HFF-Myc (cell line): ENCODE measurements around the gene HOXB8.
A peak's percentile ranks its signal among the peaks of the same experiment; 100 is the strongest.

Experiments
- DNase-seq: peaks from one replicate; pipeline ENCODE4 v3.0.0-alpha.2; 2011; ENCODE audit warnings: low read depth; ENCODE audit errors: extremely low read depth
- H3K4me3 ChIP-seq: replicated peaks from 2 replicates; pipeline ENCODE4 v1.5.1; 2011; ENCODE audit warnings: low read depth, mild to moderate bottlenecking, control low read depth, low read length
- TF ChIP-seq, protein P1 (sequence below): IDR thresholded peaks from 2 replicates; pipeline ENCODE4 v1.5.1; 2012; ENCODE audit warnings: mild to moderate bottlenecking, low read depth, low read length, control low read depth; ENCODE audit errors: missing control alignments

Gene HOXB8

DNA sequence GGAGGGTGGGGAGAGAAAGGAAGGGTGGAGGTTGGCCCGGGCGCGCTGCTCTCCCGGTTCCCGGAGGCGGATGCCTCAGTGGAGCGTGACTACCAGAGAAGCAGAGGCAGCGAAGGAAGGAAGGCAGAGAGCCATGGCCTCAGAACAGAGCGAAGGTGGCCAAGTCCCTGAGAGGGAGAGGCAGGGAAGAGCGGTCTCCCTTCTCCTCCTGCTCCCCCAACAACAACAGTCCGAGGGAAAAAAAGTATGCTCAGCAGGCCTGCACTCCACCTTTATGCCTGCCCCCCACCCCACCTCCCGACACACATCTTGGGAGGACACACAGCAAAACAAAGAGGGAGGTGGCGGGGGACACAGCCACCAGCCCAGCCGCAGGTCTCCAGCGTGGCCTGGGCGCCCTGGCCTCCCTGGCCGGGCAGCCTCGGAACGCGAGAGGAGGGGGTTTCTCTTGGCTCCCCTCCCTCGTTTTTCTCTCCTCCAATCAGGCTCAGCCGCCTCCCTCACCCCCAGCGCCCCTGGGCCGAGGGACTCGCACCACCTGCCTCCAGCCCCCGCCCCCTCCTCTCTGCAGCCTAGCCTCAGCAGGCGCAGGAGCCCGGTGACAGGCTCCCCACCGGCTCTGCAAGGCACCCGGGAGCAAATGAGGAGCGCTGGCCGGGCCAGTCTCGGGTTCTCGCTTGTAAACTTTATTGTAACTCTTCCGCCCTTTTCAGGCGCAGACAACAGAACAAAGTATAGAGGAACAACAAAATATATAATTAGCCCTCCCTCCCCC lies 3.2 kb downstream of the HOXB8 start:
- H3K4me3 ChIP-seq: no peak overlapping the region
- TF ChIP-seq, protein P1, sequence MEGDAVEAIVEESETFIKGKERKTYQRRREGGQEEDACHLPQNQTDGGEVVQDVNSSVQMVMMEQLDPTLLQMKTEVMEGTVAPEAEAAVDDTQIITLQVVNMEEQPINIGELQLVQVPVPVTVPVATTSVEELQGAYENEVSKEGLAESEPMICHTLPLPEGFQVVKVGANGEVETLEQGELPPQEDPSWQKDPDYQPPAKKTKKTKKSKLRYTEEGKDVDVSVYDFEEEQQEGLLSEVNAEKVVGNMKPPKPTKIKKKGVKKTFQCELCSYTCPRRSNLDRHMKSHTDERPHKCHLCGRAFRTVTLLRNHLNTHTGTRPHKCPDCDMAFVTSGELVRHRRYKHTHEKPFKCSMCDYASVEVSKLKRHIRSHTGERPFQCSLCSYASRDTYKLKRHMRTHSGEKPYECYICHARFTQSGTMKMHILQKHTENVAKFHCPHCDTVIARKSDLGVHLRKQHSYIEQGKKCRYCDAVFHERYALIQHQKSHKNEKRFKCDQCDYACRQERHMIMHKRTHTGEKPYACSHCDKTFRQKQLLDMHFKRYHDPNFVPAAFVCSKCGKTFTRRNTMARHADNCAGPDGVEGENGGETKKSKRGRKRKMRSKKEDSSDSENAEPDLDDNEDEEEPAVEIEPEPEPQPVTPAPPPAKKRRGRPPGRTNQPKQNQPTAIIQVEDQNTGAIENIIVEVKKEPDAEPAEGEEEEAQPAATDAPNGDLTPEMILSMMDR: no peak
- no peak for DNase-seq

DNA sequence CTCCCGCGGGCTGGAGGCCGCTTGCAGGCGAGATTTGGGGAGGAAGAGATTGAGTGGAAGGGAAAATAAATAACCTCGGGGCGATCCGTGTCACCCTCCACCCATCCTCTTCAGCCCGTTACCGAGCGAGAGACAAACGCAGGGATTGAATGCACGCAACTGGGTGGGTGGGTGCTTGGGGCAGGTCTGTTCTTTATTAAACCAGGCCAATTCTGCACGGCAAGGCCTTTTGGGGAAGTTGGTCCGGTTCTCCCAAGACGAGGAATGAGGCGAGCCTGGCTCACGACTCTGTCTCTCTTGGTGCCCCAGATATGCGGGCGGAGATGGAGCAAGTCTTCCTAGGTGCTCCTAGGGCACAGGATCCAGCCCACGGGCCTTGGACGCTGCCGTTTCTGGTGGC lies 3.9 kb downstream of the HOXB8 start:
- H3K4me3 ChIP-seq: peak overlapping the region; percentile 30; the same call in 1 of the 2 replicates
- DNase-seq: no peak
- TF ChIP-seq, protein P1: no peak

DNA sequence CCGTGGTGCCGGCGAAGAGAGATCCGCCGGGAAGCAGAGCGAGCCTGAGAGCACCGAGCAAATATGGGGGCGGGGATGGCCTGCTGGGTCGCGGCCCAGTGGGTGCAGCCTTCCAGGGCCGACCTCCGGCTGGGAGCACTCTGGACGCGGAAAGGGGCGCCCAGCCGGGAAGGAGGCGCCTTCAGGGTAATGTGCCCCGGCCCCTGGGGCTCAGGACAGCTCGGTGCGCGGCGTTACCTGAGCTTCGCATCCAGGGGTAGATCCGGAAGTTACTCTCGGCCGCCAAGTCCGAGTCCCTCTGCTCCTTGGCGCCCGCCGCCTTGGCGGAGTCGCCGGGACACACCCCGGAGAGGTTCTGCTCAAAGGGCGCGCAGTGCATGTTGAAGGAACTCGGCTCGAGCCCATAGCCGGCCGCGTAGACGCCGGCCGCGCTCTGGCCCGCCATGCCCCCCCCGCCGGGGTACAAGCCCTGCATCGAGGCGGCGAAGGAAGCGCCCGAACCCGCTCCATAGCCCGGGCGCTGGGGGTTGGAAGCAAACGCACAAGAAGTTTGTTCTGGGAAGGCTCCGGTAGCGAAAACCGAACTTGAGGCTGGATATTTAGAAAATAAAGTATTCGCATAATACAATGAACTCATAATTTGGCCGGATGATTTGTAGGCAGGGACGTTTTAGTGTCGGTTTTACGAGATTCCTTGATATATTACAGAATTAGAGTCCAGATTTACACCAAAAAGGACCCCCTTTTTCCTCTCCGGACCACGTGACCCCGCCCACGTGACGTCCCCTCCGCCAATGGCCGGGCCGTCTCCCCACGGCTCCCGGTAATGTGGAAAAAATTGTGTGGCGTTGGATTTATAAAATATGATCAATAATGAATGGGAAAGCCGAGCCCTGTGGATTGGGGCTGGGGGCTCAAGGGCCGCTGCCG lies 4.5 kb downstream of the HOXB8 start, which contains the start of gene HOXB7:
Gene HOXB7 (minus strand): TSS at position 736 of the 930 bp plus-strand sequence. CDS start 99 bp downstream, at position 637.
- H3K4me3 ChIP-seq: peak within 1 kb of the TSS; percentile 30
- TF ChIP-seq, protein P1: no peak
- DNase-seq: no peak

DNA sequence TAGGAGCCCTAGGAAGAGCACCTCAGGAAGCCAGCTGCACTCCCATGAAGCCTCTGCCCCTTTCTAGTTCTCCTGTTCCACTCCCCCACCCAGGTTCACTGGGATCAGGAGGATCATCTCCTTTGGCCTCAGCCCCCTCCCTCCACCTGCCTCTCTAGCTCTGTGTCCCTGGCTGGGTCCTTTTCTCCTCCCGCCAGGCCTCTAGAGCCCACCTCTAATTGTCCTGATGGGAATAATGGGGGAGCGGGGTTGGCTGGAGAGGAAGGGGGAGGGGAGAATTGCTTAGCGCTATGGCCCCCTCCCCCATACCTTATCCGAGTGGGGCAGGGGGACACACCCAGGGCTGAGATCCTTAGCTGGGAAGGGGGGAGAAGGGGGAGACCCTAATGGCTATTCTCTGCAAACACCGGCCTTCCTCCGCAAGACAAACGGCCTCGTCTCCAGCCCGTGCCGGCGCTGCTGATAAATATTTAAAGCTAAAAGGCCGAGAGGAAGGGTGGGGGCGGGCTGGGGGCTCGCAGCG lies 5.3 kb downstream of the HOXB8 start:
- H3K4me3 ChIP-seq: peak overlapping the region; percentile 30
- DNase-seq: no peak
- TF ChIP-seq, protein P1: no peak

DNA sequence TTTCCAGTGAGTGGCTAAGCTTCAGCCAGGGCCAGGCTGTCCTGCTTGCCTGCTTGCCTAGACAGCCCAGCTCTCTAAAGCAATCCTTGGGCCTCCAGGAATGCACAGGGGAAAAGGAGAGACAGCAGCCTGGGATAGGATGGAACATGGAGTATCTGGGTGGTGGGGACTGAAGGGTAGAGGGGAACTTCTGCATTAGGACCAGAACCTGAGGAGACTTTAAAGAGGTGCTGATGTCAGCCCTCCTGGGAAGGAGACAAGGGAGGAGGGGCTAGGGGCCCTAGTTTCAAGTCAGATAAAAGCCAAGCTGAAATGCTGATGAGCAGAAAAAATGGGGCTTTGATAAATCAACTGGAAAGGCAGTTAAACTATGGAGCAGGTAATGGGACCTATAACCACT lies 6.1 kb downstream of the HOXB8 start:
- H3K4me3 ChIP-seq: no peak overlapping the region
- DNase-seq: no peak
- TF ChIP-seq, protein P1: no peak

DNA sequence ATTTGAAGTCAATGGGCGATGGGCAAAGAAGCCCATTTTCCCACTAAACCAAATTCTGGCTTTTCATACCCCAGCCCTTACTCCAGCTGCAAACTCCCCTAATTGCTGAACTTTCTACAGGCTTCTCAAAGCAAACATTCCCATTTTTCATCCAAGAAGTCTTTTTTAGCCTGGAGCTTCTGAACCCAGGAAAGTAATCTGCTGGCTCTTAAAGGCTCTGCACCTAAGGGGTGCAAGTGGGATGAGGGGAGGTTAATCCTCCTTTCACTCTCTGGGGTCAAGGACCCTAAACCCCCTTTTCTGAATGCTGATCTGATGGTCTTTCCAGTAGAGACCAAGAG lies 6.6 kb downstream of the HOXB8 start:
- TF ChIP-seq, protein P1: no peak
- H3K4me3 ChIP-seq: no peak overlapping the region
- DNase-seq: no peak
